ENCODE results near the gene KLF13.

Gene KLF13

GRCh38 chr15:31371520-31372240 is 45.0 kb downstream of the KLF13 start:
- Histone ChIP-seq H3K27ac (peak overlapping the region in 8 of 21 experiments; percentile 9 to 79 (median 40)), H3K4me3 (no peak overlapping the region)

GRCh38 chr15:31372635-31373091 is 46.0 kb downstream of the KLF13 start:
- H3K27ac ChIP-seq = peak overlapping the region in 11 of 21 experiments; percentile 5 to 79 (median 33)
- H3K4me3 ChIP-seq = no peak overlapping the region

GRCh38 chr15:31373096-31373865 is 46.6 kb downstream of the KLF13 start:
- H3K4me3 ChIP-seq = no peak overlapping the region
- H3K27ac ChIP-seq = peak overlapping the region in 13 of 21 experiments; percentile 3 to 79 (median 33)

GRCh38 chr15:31373970-31374369 is 47.3 kb downstream of the KLF13 start:
- Histone ChIP-seq H3K4me3 (no peak overlapping the region), H3K27ac (peak overlapping the region in 11 of 21 experiments; percentile 3 to 79 (median 33))

GRCh38 chr15:31374489-31374888 is 47.9 kb downstream of the KLF13 start:
- Histone ChIP-seq H3K4me3 (no peak overlapping the region), H3K27ac (peak overlapping the region in 8 of 21 experiments; percentile 3 to 79 (median 50))

- H3K27ac ChIP-seq = peak overlapping the region in 6 of 21 experiments; percentile 16 to 79 (median 46)
These were observed 48.4 kb downstream of the KLF13 start for GRCh38 chr15:31374986-31375385.

GRCh38 chr15:31375772-31376171 is 49.1 kb downstream of the KLF13 start:
- Histone ChIP-seq H3K27ac (no peak overlapping the region), H3K4me3 (no peak overlapping the region)

More at GRCh38 chr15:31374986-31375385, 48.4 kb downstream of the KLF13 start:
- no peak overlapping the region for H3K4me3 ChIP-seq

GRCh38 chr15:31376511-31376910 is 49.9 kb downstream of the KLF13 start:
- no peak overlapping the region for H3K27ac ChIP-seq
- H3K4me3 ChIP-seq = no peak overlapping the region

GRCh38 chr15:31377030-31377429 is 50.4 kb downstream of the KLF13 start:
- Histone ChIP-seq H3K27ac (no peak overlapping the region), H3K4me3 (no peak overlapping the region)

GRCh38 chr15:31378363-31378903 is 51.8 kb downstream of the KLF13 start:
- Histone ChIP-seq H3K4me3 (no peak overlapping the region), H3K27ac (peak overlapping the region in 1 of 21 experiments; percentile 10)

- H3K27ac ChIP-seq = peak overlapping the region in 2 of 21 experiments; percentile 10 to 19
These were observed 52.4 kb downstream of the KLF13 start for GRCh38 chr15:31379042-31379441.

GRCh38 chr15:31379577-31379976 is 52.9 kb downstream of the KLF13 start:
- Histone ChIP-seq H3K4me3 (no peak overlapping the region), H3K27ac (peak overlapping the region in 2 of 21 experiments; percentile 10 to 19)

More at GRCh38 chr15:31379042-31379441, 52.4 kb downstream of the KLF13 start:
- H3K4me3 ChIP-seq = no peak overlapping the region

- H3K27ac ChIP-seq = peak overlapping the region in 2 of 21 experiments; percentile 27 to 31
- H3K4me3 ChIP-seq = no peak overlapping the region
These were observed 55.4 kb downstream of the KLF13 start for GRCh38 chr15:31381801-31382712.

GRCh38 chr15:31382713-31383045 is 56.0 kb downstream of the KLF13 start:
- H3K4me3 ChIP-seq = no peak overlapping the region
- H3K27ac ChIP-seq = no peak overlapping the region

- Histone ChIP-seq H3K4me3 (no peak overlapping the region), H3K27ac (no peak overlapping the region)
These were observed 56.5 kb downstream of the KLF13 start for GRCh38 chr15:31383139-31383538.

- H3K27ac ChIP-seq = no peak overlapping the region
- H3K4me3 ChIP-seq = no peak overlapping the region
These were observed 57.9 kb downstream of the KLF13 start for GRCh38 chr15:31384568-31384967.

GRCh38 chr15:31385736-31386135 is 59.1 kb downstream of the KLF13 start:
- peak overlapping the region in 1 of 21 experiments; percentile 61 for H3K27ac ChIP-seq
- H3K4me3 ChIP-seq = no peak overlapping the region

- H3K27ac ChIP-seq = peak overlapping the region in 5 of 21 experiments; percentile 1 to 66 (median 53)
These were observed 60.5 kb downstream of the KLF13 start for GRCh38 chr15:31387092-31387478.

GRCh38 chr15:31387479-31388118 is 61.0 kb downstream of the KLF13 start:
- H3K4me3 ChIP-seq = no peak overlapping the region
- H3K27ac ChIP-seq = peak overlapping the region in 14 of 21 experiments; percentile 1 to 66 (median 43)

More at GRCh38 chr15:31387092-31387478, 60.5 kb downstream of the KLF13 start:
- H3K4me3 ChIP-seq = no peak overlapping the region
